ENCODE data around the gene ADAMTS2. TPM values are rescaled to one million over a fixed set of nuclear protein-coding genes. Genes with fewer than 3 reads are reported as not detected.

Gene ADAMTS2
- total and polyA plus RNA-seq, 2 experiments from 2014 or later, result 1.6 to 8.1 TPM

GRCh38 chr5:179287631-179288030, 57.6 kb downstream of the ADAMTS2 start:
- no peak overlapping the region for H3K4me3 ChIP-seq
- H3K4me2 ChIP-seq, result no peak overlapping the region
- TF ChIP-seq CREB1 (CRISPR knock-in tag; IDR thresholded peaks at IDR 0.05; ENCODE audit: low read depth), result no peak
- H3K4me1 Mint-ChIP-seq, result no peaks in the 10 kb centered on the region
- no peaks in the 10 kb centered on the region for H3F3A ChIP-seq (replicated peaks; ENCODE audit: low read depth)
- no peaks in the 10 kb centered on the region for H3K9me2 ChIP-seq (ENCODE audit: insufficient read depth)
- H3K36me3 ChIP-seq (ENCODE audit: insufficient read depth), result no peaks in the 10 kb centered on the region
- H3K4me1 ChIP-seq (ENCODE audit: insufficient read depth), result no peaks in the 10 kb centered on the region
- no peaks in the 10 kb centered on the region for H3K9me3 Mint-ChIP-seq
- H3K27me3 ChIP-seq (ENCODE audit: insufficient read depth), result no peaks in the 10 kb centered on the region
- H3K27ac ChIP-seq (ENCODE audit: low read depth), result no peak overlapping the region
- peaks cover 4% of the 10 kb centered on the region for H3K27me3 Mint-ChIP-seq (ENCODE audit: insufficient read depth, low read depth, poor library complexity)
- H4K20me1 ChIP-seq (replicated peaks; ENCODE audit: insufficient read depth), result no peaks in the 10 kb centered on the region
- no peak overlapping the region for H3K27ac Mint-ChIP-seq
- ATAC-seq, result no peak
- no peak overlapping the region for H3K4me3 Mint-ChIP-seq
- H2AFZ ChIP-seq, result no peak overlapping the region
- no peaks in the 10 kb centered on the region for H3K36me3 Mint-ChIP-seq (ENCODE audit: low read depth)
- DNase-seq (ENCODE audit: low spot score), result no peak
- H3K79me2 ChIP-seq (replicated peaks; ENCODE audit: insufficient read depth), result no peaks in the 10 kb centered on the region

GRCh38 chr5:179287071-179287470, 58.2 kb downstream of the ADAMTS2 start:
- Histone ChIP-seq H3K4me3 (no peak overlapping the region), H3K36me3 (ENCODE audit: insufficient read depth) (no peaks in the 10 kb centered on the region), H3K4me1 (ENCODE audit: insufficient read depth) (no peaks in the 10 kb centered on the region), H2AFZ (no peak overlapping the region), H3K4me2 (no peak overlapping the region), H3K79me2 (replicated peaks; ENCODE audit: insufficient read depth) (no peaks in the 10 kb centered on the region), H3K27me3 (ENCODE audit: insufficient read depth) (no peaks in the 10 kb centered on the region), H3K27ac (ENCODE audit: low read depth) (no peak overlapping the region), H3K9me2 (ENCODE audit: insufficient read depth) (no peaks in the 10 kb centered on the region), H4K20me1 (replicated peaks; ENCODE audit: insufficient read depth) (no peaks in the 10 kb centered on the region), H3F3A (replicated peaks; ENCODE audit: low read depth) (no peaks in the 10 kb centered on the region)
- H3K4me3 Mint-ChIP-seq, result no peak overlapping the region
- no peak for DNase-seq (ENCODE audit: low spot score)
- no peak overlapping the region for H3K27ac Mint-ChIP-seq
- H3K9me3 Mint-ChIP-seq, result no peaks in the 10 kb centered on the region; the same call in 2 of the 3 replicates
- ATAC-seq, result no peak
- H3K36me3 Mint-ChIP-seq (ENCODE audit: low read depth), result no peaks in the 10 kb centered on the region
- no peaks in the 10 kb centered on the region for H3K4me1 Mint-ChIP-seq
- H3K27me3 Mint-ChIP-seq (ENCODE audit: insufficient read depth, low read depth, poor library complexity), result peaks cover 4% of the 10 kb centered on the region
- TF ChIP-seq CTCF (conservative IDR thresholded peaks at IDR 0.05; ENCODE audit: low read depth in 2 of 2) (no peak), NANOG (IDR thresholded peaks at IDR 0.05; ENCODE audit: borderline replicate concordance) (no peak), POLR2AphosphoS5 (IDR thresholded peaks at IDR 0.05; ENCODE audit: low read depth) (no peak), STAT1 (IDR thresholded peaks at IDR 0.05; ENCODE audit: unreplicated experiment) (no peak), ZNF114 (CRISPR knock-in tag; IDR thresholded peaks at IDR 0.05) (no peak), ZNF462 (CRISPR knock-in tag; IDR thresholded peaks at IDR 0.05) (no peak), REST (IDR thresholded peaks at IDR 0.05; ENCODE audit: unreplicated experiment) (no peak), JUNB (IDR thresholded peaks at IDR 0.05; ENCODE audit: unreplicated experiment) (no peak), ZNF331 (CRISPR knock-in tag; IDR thresholded peaks at IDR 0.05; ENCODE audit: low read depth) (no peak), EZH2phosphoT487 (IDR thresholded peaks at IDR 0.05; ENCODE audit: unreplicated experiment) (no peak), CREB1 (CRISPR knock-in tag; IDR thresholded peaks at IDR 0.05; ENCODE audit: low read depth) (no peak), EZH2 (IDR thresholded peaks at IDR 0.05; ENCODE audit: low read depth, unreplicated experiment) (no peak)

Data from GM23338 (cell line).